ENCODE data around the gene KCNAB3. TPM values are rescaled to one million over a fixed set of nuclear protein-coding genes. Genes with fewer than 3 reads are reported as not detected.

KCNAB3 gene
- total and polyA plus RNA-seq, 2 donors (not counting 3 experiments of a cell fraction or from before 2014, with no cell fraction given), result 1.3 to 2.4 TPM

- peaks cover 7% of the 10 kb centered on the region for H3K4me1 ChIP-seq (ENCODE audit: control insufficient read depth, extremely low read depth, insufficient read depth, low read length)
- H3K9me3 ChIP-seq (replicated peaks; ENCODE audit: control insufficient read depth, insufficient read depth, low read length), result no peaks in the 10 kb centered on the region
- dilution Hi-C loops (cut with MboI; ENCODE audit: extremely low pct_ligation_motif_present, low sequenced_read_pairs), result no loop called here
- no peaks in the 10 kb centered on the region for H3K79me2 ChIP-seq (ENCODE audit: control insufficient read depth, insufficient read depth, low read length)
- H2AFZ ChIP-seq (ENCODE audit: low read depth, low read length), result no peak overlapping the region
- H3K27me3 ChIP-seq (ENCODE audit: control insufficient read depth in 2 of 2, insufficient read depth in 2 of 2, low read length in 2 of 2), result no peaks in the 10 kb centered on the region
- no peak overlapping the region for H3K4me2 ChIP-seq (ENCODE audit: insufficient read depth, low read length)
- ChIA-PET CTCF (interaction anchor here (0.8 to 3.3 kb wide), 8 partner anchors 45 to 146 kb away, joined by 3 to 109 read pairs (median 6); no protein-coding TSS in a partner anchor), POLR2A (no interaction called here)
- no peak overlapping the region for H3K9ac ChIP-seq (replicated peaks; ENCODE audit: extremely low read depth, insufficient read depth, low read length)
- peaks cover 11 to 57% of the 10 kb centered on the region in 2 experiments for H3K36me3 ChIP-seq (ENCODE audit: control insufficient read depth in 2 of 2, extremely low read depth in 1 of 2, insufficient read depth in 2 of 2, low read length in 2 of 2)
- TF ChIP-seq MAX (IDR thresholded peaks at IDR 0.05; ENCODE audit: insufficient read depth, insufficient read length), result no peak
- no peak for TF ChIP-seq POLR2AphosphoS5 (IDR thresholded peaks at IDR 0.05; ENCODE audit: insufficient read depth, low read depth, low read length)
- no peak for TF ChIP-seq JUN (IDR thresholded peaks at IDR 0.05; ENCODE audit: borderline replicate concordance, insufficient read depth, insufficient read length, low read depth)
- TF ChIP-seq POLR2A (IDR thresholded peaks at IDR 0.05; ENCODE audit: low read depth, low read length), result no peak
- TF ChIP-seq GATA2 (IDR thresholded peaks at IDR 0.05; ENCODE audit: insufficient read depth, insufficient read length, low read depth, low read length), result no peak
- TF ChIP-seq CTCF (IDR thresholded peaks at IDR 0.05; ENCODE audit: extremely low read depth in 1 of 2, insufficient read depth in 1 of 2, low read depth in 1 of 2, low read length in 2 of 2), result no peak
- no peak for TF ChIP-seq MYC (IDR thresholded peaks at IDR 0.05; ENCODE audit: low read depth, low read length)
- no peak for TF ChIP-seq EZH2 (IDR thresholded peaks at IDR 0.05; ENCODE audit: borderline replicate concordance, low read depth, low read length, severe bottlenecking)
- no peak for TF ChIP-seq FOS (IDR thresholded peaks at IDR 0.05; ENCODE audit: borderline replicate concordance, insufficient read depth, low read length)
- BruUV-seq (replicated peaks), result no TSS peak
- DNase-seq (ENCODE audit: low read depth, low spot score) (no peak), FAIRE-seq (no peak)
- no peaks in the 10 kb centered on the region for H4K20me1 ChIP-seq (replicated peaks; ENCODE audit: control insufficient read depth, extremely low read depth, insufficient read depth, low read length)
- no peak overlapping the region for H3K4me3 ChIP-seq (replicated peaks in 1 of 3; ENCODE audit: insufficient read depth in 1 of 3, low read depth in 1 of 3, low read length in 3 of 3)
- intact Hi-C loops (cut with micrococcal nuclease), result no loop called here
- H3K27ac ChIP-seq (ENCODE audit: insufficient read depth, low read depth, low read length), result no peak overlapping the region
- H3K9me1 ChIP-seq (replicated peaks; ENCODE audit: control insufficient read depth, extremely low read depth, insufficient read depth, low read length), result no peaks in the 10 kb centered on the region
Measured at GRCh38 chr17:7911116-7911515, 18.5 kb downstream of the KCNAB3 start.
